HG02885 (cell line): Measurements from ENCODE around the gene PCMTD2.

Experiments
- ATAC-seq: cut with Tn5 transposase; IDR thresholded peaks from one replicate; pipeline ENCODE4 v1.9.1; 2021; ENCODE audit warnings: mild to moderate bottlenecking; ENCODE audit not compliant: unreplicated experiment, poor library complexity

Gene PCMTD2

DNA sequence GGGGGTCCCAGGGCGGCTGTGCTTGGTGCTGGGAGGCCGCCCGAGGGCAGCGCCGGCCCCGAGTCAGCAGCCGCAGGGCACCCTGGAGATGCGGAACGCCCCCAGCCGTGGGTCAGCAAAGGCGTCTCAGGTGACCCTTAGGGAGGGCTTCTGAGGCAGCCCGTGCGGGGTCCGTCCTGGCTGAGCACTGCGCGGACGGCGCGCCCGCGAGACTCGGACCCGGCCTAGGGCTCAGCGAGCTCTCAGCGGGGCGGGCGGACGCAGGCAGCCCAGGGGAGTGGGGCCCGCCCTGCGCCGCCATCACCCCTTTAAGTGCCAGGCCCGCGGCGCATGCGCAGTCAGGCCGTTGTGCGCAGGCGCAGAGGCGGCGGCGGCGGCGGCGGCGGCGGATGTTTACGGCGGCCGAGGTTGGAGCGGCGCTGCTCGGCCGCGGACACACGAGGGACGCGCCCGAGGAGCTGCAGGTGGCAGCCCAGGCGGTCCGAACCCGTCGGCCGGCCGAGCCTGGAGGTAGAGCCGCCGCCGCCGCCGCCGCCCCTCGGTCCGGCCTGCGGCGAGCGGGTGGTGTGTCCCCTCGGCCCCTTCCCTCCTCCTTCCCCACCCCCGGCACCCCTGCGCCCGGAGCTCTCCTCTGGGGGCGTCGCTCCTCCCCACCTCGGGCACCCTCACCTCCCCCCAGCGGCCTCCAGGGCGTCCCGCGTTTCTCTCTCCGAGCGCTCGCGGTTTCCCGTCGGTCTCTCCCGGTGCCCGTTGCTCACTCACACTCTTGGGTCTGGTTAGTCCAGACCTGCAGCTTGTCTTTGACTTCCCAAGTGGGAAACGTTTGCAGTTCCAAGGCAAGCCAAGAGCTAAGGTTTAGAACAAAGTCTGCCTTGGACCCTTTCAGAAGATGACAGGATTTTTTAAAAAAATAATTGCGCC is at the start of gene PCMTD2:
PCMTD2 (plus strand) TSS at position 388 of the 921 bp plus-strand sequence. CDS start 4,218 bp downstream, outside the sequence.
- ATAC-seq, result peak; percentile 83

DNA sequence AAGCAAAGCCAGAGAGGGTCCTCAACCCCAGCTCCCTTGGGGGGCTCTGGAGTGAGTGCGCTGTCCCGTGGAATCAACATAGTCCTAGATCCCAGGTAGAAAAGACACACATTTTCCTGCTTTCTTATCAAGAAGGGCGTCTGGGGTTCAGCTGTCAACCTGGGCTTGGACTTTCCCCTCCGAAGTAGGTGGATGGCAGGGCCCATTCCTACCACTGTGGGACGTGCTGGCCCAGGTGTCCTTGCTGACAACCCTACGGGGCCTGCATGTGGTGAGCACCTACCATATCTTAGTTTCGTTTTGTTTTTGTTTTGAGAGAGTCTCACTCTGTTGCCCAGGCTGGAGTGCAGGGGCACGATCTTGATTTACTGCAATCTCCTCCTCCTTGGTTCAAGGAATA is 48.9 kb upstream of the PCMTD2 start:
- no peak for ATAC-seq

DNA sequence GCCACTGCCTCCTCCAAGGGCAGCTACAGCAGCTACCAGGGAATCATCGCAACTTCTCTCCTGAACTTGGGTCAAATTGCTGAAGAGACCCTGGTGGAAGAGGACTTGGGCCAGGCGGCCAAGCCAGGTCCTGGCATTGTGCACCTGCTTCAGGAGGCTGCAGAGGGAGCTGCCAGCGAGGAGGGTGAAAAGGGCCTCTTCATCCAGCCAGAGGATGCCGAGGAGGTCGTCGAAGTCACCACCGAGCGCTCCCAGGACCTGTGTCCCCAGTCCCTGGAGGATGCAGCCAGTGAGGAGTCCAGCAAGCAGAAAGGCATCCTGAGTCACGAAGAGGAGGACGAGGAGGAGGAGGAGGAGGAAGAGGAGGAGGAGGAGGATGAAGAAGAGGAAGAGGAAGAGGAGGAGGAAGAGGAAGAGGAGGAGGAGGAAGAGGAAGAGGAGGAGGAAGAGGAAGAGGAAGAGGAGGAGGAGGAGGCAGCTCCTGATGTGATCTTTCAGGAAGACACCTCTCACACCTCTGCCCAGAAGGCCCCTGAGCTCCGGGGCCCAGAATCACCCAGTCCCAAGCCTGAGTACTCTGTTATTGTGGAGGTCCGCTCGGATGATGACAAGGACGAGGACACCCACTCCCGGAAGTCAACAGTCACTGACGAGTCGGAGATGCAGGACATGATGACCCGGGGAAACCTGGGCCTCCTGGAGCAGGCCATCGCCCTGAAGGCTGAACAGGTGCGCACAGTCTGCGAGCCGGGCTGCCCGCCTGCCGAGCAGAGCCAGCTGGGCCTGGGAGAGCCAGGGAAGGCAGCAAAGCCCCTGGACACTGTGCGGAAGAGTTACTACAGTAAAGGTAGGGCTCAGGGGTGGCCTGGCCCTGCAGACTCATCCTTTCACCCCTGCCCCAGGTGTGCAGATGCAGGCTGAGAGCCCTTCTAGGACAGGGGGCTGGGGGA is 47.6 kb upstream of the PCMTD2 start:
- no peak for ATAC-seq

DNA sequence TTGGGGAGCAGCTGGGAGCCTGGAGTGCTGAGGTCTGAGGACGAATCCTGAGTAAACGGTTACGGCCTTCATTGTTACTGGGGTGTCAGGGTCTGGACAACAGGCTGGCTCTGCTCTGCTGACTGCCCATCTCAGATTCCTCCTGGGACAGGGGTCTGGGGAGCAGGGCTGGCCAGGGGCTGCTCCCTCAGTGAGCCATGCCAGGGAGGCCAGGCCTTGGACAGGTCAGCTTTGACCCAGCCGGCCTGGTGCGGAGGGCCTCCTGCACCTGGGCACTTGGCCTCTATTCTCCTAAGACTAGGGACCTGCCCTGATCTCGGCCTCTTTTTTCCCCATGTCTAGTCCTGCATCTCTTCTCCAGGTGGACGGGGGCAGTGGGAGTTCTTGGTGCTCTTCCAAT is 46.4 kb upstream of the PCMTD2 start:
- no peak for ATAC-seq

DNA sequence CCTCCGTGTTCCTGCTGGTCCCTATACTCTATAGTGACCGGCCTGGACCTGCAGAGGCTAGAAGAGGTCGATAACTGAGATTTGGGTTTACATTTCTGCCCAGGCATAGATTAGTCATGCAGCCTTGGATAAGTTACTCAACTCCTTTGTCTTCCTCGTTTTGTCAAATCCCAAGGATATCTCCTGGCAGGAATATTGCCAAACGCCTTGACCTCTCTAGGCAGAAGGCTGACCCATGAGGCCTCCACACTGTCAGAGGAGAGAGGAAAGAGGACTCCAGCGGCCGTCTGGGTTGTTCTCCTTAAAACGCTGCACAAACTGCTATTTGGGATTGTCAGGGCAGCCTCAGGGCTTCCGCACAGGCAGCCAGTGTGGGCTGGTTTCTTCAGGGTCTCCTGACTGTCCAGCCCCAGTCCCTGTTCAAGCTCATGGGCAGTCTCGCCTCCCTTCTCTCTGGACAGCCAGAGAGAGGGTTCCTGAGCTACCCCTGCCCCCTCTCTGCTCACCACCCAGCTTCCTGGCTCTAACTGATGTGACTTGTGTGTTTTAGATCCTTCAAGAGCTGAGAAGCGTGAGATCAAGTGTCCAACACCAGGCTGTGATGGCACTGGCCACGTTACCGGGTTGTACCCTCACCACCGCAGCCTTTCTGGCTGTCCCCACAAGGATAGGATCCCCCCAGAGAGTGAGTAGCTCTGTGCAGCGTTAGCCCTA is 44.7 kb upstream of the PCMTD2 start:
- ATAC-seq, result no peak

DNA sequence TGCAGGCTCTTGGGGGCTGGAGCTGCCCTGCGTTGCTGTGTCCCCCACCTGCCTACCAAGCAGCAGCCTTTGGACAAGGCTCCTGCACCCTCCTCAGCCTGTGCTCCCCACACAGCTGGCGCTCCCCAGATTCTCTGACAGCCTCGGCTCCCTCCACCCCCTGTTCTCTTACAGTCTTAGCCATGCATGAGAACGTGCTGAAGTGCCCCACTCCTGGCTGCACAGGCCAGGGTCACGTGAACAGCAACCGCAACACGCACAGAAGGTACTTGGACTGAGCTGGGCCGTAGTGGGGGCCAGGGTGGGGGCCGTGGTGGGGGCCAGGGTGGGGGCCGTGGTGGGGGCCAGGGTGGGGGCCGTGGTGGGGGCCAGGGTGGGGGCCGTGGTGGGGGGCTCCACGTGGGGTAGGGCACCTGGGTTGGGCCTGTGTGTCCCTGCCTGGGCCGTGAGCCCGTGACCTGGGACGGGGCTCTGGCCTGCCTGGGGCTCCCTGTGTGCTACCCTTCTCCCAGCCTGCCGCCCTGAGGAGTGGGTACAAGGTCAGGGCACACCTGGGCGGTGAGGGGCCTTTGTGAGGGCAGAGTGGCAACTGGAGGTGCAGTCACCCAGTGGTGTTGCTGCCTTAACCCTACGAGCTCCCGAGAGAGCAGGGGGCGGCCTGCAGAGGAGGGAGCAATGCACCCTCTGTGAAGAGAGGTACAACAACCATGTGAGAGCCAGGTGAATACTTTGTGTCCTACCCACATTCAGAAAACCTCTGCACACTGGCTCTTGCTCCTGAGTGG is 43.5 kb upstream of the PCMTD2 start:
- ATAC-seq, result no peak

DNA sequence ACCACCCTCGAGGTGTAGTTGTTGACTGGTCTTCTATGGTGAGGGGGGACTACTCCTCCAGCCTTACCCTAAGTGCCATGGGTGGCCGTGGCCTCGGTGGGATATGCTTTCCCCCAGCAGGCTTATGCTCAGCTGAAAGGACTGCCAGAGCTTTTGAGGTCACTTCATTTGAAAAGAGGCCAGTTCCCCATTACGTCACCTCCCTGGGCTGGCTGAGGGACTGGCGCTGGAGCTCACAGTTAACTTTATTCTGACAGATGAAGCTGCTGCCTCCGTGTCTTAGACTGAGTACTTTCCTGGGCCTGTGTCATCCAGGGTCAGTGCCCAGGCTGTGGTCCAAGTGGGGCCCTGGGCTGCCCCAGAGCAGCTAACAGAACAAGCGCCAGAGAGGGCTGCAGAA is 42.8 kb upstream of the PCMTD2 start:
- ATAC-seq, result no peak

DNA sequence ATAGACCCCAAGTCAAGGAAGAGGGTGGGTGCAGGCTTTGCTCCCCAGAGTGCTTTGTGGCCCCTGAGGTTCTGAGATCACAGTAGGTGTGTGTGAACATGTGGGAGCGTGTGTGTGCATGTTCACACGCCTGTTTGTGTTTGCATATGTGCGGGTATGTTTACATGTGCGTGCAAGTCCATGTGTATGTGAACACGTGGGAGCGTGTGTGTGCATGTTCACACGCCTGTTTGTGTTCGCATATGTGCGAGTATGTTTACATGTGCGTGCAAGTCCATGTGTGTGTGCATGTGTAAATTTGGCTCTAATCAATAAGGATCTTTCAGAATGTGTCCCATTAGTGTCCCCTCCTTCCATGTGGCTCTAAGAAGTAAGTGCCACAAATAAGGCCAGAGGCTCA is 41.4 kb upstream of the PCMTD2 start:
- no peak for ATAC-seq

DNA sequence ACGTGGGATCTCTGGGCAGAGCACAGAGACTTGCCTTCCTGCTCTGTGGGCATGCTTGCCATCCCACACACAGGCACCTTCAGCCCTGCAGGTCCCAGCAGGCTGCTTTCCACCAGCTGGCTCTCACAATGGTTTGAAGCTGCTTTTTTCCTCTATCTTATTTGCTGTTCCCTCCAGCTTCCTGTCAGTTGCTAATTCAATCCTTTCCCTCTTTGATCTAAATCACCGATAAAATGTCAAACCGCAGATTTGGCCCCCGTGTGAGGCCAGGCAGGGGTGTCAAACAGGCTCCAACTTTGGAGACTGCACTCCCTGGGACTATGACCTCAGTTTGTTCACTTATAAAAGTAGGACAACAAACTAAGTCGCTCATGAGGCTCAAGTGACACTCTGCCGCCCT is 40.6 kb upstream of the PCMTD2 start:
- no peak for ATAC-seq

DNA sequence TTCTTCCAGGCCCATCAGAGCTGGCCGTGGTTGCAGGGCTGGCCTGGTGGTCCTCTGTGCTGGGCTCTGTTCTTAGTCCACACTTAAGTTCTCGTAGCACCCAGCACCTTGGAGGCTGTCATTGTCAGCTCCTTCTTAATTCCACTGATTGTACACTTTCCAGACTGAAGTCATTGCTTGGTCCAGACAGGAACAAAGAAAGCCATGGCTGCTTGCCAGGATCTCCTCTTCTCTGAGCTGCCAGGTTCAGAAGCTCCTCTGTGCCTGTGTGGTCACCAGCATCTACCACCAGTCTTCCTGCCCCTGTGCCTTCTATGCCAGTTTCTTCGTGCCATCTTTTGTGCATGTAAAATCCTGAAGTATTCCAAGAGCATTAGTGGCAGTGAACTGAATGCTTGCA is 39.5 kb upstream of the PCMTD2 start:
- no peak for ATAC-seq

DNA sequence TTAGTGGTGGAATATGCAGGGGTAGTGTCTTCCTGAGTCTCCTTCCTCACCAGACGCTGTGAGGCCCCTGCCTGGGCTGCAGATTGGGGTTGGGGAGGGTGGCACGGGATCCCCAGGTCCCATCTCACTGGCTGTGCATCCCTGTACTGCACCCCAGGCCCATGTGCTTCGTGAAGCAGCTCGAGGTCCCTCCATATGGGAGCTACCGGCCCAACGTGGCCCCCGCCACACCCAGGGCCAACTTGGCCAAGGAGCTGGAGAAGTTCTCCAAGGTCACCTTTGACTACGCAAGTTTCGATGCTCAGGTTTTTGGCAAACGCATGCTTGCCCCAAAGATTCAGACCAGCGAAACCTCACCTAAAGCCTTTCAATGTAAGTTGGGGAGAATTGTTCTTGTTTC is 38.6 kb upstream of the PCMTD2 start:
- no peak for ATAC-seq

DNA sequence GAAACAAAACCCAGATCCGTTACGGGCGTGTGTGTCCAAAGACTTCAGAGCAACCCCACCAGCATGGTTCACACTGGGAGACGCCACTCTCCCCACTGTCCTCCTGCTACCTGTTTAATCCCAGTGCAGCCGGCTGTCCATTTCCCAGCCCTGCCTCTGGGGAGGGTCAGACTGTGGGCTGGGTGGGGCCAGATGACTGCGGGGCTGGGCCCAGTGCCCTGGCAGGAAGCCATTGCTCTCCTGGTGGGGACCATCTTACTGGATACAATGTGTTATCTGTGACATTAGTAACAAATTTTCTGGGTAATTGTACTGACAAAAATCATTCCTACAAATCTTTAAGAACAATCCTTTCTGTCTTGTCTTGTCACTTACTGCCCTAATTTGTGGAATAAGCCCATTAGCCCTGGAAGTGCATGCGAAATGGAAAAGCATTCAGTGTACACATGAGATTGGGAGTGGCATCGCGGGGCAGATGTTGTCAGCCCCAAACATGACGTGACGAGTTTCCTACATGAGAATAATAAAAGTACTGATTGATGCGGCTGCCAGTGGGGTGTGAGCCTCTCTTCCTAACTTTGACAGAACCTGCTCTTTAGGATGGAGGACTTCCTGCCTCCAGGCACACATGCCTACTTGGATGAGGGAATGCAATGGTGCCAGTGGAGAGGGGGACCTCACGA is 37.9 kb upstream of the PCMTD2 start:
- no peak for ATAC-seq

DNA sequence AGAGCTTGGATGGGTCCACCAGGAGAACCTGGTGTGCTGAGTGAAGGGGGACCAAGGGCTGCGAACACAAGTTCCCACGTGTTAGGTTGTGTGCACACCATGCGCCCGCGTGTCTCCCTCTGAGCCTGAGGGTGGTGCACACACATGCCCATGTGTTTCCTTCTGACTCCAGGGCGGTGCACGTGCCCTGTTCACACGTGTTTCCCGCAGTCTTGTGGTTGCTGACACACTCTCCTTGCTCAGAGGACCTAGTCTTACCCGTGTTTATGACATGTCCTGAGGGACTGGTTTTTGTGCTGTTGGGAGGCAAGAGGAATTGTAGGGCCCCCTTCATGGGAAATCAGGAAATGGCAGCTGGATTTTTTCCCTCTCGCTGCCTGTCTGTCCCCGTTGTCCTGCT is 36.3 kb upstream of the PCMTD2 start:
- ATAC-seq, result no peak

DNA sequence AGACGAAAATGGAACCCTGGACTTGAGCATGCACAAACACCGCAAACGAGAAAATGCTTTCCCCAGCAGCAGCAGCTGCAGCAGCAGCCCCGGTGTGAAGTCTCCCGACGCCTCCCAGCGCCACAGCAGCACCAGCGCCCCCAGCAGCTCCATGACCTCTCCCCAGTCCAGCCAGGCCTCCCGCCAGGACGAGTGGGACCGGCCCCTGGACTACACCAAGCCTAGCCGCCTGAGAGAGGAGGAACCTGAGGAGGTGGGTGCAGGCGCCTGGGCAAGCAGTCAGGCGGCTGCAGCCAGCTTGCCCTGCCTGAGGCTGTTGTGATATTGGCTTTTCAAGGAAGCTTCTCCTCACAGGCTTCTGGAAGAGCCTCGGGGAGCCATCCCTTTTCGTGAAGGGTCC is 35.8 kb upstream of the PCMTD2 start:
- no peak for ATAC-seq

DNA sequence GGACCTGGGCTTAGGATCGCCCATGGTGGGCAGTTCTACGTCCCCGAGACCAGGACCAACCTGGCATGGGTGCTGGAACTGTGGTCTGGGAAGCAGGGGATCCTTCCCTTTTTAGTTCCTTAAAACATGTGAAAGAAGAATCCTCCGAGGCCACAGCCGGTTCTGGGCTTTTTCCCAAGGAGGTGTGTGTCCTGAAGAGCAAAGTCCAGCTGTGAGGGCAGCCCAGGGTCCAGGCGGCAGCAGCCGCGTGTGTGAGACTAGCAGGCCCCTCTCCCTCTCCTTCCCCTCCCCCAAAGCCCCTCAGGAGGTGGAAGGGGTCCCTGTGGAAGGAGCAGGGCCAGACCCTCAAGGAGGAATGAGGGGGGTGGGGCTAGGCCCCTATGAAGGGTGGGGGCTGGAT is 35.1 kb upstream of the PCMTD2 start:
- ATAC-seq, result no peak

DNA sequence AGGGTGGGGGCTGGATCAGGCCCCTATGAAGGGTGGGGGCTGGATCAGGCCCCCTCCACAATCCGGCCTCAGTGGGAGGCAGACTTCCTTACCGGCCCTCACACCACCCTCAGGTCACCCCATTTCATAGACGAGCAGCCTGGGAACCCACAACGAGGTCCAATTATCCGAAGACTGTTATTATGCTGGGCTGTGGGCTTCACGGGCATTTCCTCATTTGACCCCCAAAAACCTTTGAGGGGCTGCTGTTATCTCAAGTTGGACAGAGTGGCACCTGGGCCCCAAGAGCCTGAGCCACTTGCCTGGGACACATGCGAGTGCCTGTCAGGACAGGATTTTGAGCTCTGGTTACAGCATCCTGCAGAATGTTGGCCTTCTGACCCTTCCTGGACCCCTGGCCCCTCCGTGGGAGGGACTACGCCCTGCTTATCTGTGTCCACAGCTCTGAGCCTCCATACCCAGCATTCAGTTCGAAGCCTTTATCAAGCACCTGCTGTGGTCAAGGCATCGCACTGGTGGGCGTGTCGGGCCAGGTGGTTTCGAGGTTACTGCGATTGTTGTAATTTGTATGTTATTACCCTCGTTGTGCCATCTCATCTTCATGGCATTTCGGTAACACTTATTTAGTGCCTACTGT is 34.5 kb upstream of the PCMTD2 start:
- no peak for ATAC-seq

DNA sequence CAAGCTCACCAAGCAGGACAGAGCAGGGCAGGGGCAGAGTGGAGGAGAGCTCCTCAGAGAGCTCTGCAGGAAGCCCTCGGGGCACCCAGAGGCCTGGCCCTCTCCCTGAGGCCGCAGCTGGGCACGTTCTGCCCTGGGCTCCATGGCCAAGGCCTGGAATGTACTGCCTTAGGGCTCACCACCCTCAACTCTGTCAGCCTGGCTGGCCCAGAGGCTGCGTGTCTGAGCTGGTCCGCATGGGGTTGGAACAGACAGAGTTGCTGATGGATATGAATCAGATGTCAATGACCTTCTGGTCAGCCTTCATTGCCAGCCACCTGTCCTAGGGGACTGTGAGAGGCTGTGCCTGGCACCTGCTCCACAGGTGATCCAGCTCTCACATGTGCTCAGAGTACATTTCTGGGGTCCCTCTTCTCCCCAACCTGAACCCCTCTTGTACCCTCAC is 33.2 kb upstream of the PCMTD2 start:
- no peak for ATAC-seq

DNA sequence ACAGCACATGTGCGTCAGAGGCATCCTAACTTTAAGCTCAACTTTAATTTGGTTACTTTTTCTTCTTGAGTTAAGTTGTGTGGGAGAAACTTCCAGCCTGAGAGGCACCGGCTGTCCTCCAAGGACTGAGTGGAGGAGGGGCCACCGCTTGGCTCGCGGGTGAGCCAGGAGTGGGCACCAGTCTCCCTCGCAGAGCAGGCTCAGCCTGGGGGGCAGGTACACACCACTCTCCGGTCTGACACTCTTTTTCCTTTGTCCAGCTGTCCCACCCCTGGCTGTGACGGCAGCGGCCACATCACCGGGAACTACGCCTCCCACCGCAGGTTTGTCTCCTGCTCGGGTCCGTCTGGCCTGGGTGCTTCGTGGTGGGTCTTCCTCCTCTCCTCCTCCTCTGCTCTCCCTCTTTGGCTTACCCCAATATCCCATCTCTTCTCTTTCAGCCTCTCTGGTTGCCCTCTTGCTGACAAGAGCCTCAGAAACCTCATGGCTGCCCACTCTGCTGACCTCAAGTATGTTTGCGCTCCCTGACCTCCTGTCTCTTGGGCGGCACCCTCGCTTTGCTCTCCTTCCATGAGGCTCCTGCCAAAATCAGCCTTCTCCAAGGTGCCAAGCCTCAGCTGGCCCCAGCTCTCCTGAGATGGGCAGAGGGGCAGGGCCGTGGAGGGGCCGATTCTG is 32.6 kb upstream of the PCMTD2 start:
- no peak for ATAC-seq
